Stimulated activated CD8-positive, alpha-beta memory T cell treated with anti-CD3 and anti-CD28 coated beads, Interleukin-15, amount 100 ng/mL, for 1 hour (primary cell): ENCODE data around the gene IMP4.

Source experiments
- DNase-seq: peaks from one replicate; pipeline ENCODE4 v3.0.0-alpha.2; 2020; ENCODE audit warnings: low read depth

IMP4 gene

GRCh38 chr2:130336877-130337734 lies 5.6 kb upstream of the IMP4 start:
- DNase-seq = no peak

GRCh38 chr2:130337735-130338325 lies 4.9 kb upstream of the IMP4 start:
- no peak for DNase-seq

- DNase-seq = no peak
Measured at GRCh38 chr2:130338793-130339345, 3.8 kb upstream of the IMP4 start.

GRCh38 chr2:130339885-130340745 lies 2.6 kb upstream of the IMP4 start:
- no peak for DNase-seq

GRCh38 chr2:130341562-130342019 lies 1.1 kb upstream of the IMP4 start:
- no peak for DNase-seq

- peak; percentile 64 for DNase-seq
Measured at GRCh38 chr2:130342020-130342532, 621 bp upstream of the IMP4 start.

- no peak for DNase-seq
Measured at GRCh38 chr2:130344578-130344977, 1.9 kb downstream of the IMP4 start.

GRCh38 chr2:130345091-130345490 lies 2.4 kb downstream of the IMP4 start:
- no peak for DNase-seq

- DNase-seq = no peak
Measured at GRCh38 chr2:130345611-130346010, 2.9 kb downstream of the IMP4 start.

GRCh38 chr2:130346041-130346740 lies 3.5 kb downstream of the IMP4 start:
- DNase-seq = no peak

- no peak for DNase-seq
Measured at GRCh38 chr2:130346741-130347066, 4.0 kb downstream of the IMP4 start.

- no peak for DNase-seq
Measured at GRCh38 chr2:130347220-130347925, 4.7 kb downstream of the IMP4 start.

GRCh38 chr2:130349174-130349573 lies 6.5 kb downstream of the IMP4 start:
- DNase-seq = no peak

- no peak for DNase-seq
Measured at GRCh38 chr2:130351711-130352110, 9.0 kb downstream of the IMP4 start.

- no peak for DNase-seq
Measured at GRCh38 chr2:130352237-130352636, 9.5 kb downstream of the IMP4 start.

- DNase-seq = no peak
Measured at GRCh38 chr2:130353291-130354138, 10.8 kb downstream of the IMP4 start.

GRCh38 chr2:130354139-130354428 lies 11.4 kb downstream of the IMP4 start:
- DNase-seq = no peak

GRCh38 chr2:130355172-130355577 lies 12.5 kb downstream of the IMP4 start:
- DNase-seq = no peak

- DNase-seq = no peak
Measured at GRCh38 chr2:130355578-130356431, 13.1 kb downstream of the IMP4 start, which contains the start of gene PTPN18. Gene PTPN18 (plus strand): TSS chr2:130356056. CDS start chr2:130356108, 52 bp downstream.
